Neural progenitor cell (in vitro differentiated cells): ENCODE measurements around the gene CLK1.

Experiments
- CTCF ChIP-seq: fragments of 200-600 bp; sonication (generic); IDR thresholded peaks from 2 replicates; pipeline ENCODE4 v1.5.1; 2017; ENCODE audit warnings: antibody characterized with exemption, mild to moderate bottlenecking
- EZH2phosphoT487 ChIP-seq: fragments of 200-600 bp; sonication (generic); IDR thresholded peaks from 2 replicates; pipeline ENCODE4 v1.6.1; 2017; ENCODE audit warnings: antibody characterized with exemption

- TF ChIP-seq CTCF (peak; percentile 72), EZH2phosphoT487 (no peak)
Observed at GRCh38 chr2:200905618-200906296, 41.3 kb upstream of the CLK1 start.
